HCT116 (cell line): ENCODE data around the gene FAM98C. TPM values are rescaled to one million over a fixed set of nuclear protein-coding genes. Genes with fewer than 3 reads are reported as not detected.
"Not testable (repeated sequence)": the region's sequence is repeated elsewhere in the genome, so short reads cannot be mapped to it uniquely, and the experiment has no call there.

Source experiments
- ATAC-seq: fragments of 200-7000 bp; cut with Tn5 transposase; 2 replicates; pipeline ENCODE4 v1.9.1; 2020; ENCODE audit warnings: mild to moderate bottlenecking, moderate library complexity
- BruUV-seq: library from RNA; stranded (reverse); fragments of 400-500 nt; replicated peaks from 2 replicates; lab custom pipeline; 2021; lab: Mats Ljungman, UMichigan
- CTCF ChIA-PET: fragments of 300-600 bp; sonication (Branson Sonifier 250); formaldehyde crosslinking; loops from one replicate; lab custom pipeline; 2021; ENCODE audit warnings: antibody characterized with exemption; lab: Charles Lee
- POLR2A ChIA-PET: fragments of 300-600, 350-600 bp; sonication (Branson Sonifier 250); formaldehyde crosslinking; loops from one replicate; lab custom pipeline; 2021; ENCODE audit warnings: antibody characterized with exemption; lab: Charles Lee
- RAD21 ChIA-PET, 2 experiments: fragments of 300-600 bp; sonication (Branson Sonifier 250); formaldehyde crosslinking; loops; one replicate each; lab custom pipeline; 2023; ENCODE audit warnings: low total read pairs in 2 of 2; ENCODE audit not compliant: uncharacterized antibody in 2 of 2, unreplicated experiment in 2 of 2, low non-redundant PET in 1 of 2; lab: Charles Lee
- DNase-seq: peaks from one replicate; pipeline ENCODE4 v3.0.0-alpha.2; 2010; ENCODE audit warnings: low read depth, low spot score
- H2AFZ ChIP-seq: fragments of 200-600 bp; shearing (Covaris generic), sonication (generic); 2 replicates; pipeline ENCODE4 v1.6.1; 2017; ENCODE audit warnings: low read depth, mixed run types, mixed read lengths, antibody characterized with exemption, low read length; ENCODE audit not compliant: poor library complexity, severe bottlenecking
- H3K27ac ChIP-seq: 2 replicates; pipeline ENCODE4 v1.5.1; 2012; ENCODE audit warnings: low read depth, low read length
- H3K27me3 ChIP-seq: fragments of 200-600 bp; sonication (generic); 2 replicates; pipeline ENCODE4 v1.6.1; 2016; ENCODE audit warnings: mixed run types, low read length, mixed read lengths; ENCODE audit not compliant: insufficient read depth
- H3K36me3 ChIP-seq, 2 experiments: fragments of 200-500 bp in 1 of 2; fragments of 200-600 bp in 1 of 2; sonication (Bioruptor generic) in 1 of 2; sonication (generic) in 1 of 2; 2 replicates each; pipeline versions ENCODE4 v1.5.1 to v1.6.1; 2014 to 2016; ENCODE audit warnings: low read length in 2 of 2, inconsistent platforms in 1 of 2, mixed read lengths in 1 of 2, mixed run types in 1 of 2; ENCODE audit not compliant: insufficient read depth in 2 of 2, control insufficient read depth in 1 of 2
- H3K4me1 ChIP-seq, 2 experiments: fragments of 200-600 bp in 1 of 2; sonication (generic) in 1 of 2; 2 replicates each; pipeline versions ENCODE4 v1.5.1 to v1.6.1; 2012 to 2017; ENCODE audit warnings: low read length in 2 of 2, inconsistent platforms in 1 of 2, mild to moderate bottlenecking in 1 of 2, mixed read lengths in 1 of 2, mixed run types in 1 of 2, moderate library complexity in 1 of 2; ENCODE audit not compliant: insufficient read depth in 2 of 2, control insufficient read depth in 1 of 2
- H3K4me2 ChIP-seq: fragments of 200-600 bp; sonication (generic); 2 replicates; pipeline ENCODE4 v1.6.1; 2017; ENCODE audit warnings: mixed run types, low read length, mixed read lengths
- H3K4me3 ChIP-seq, 2 experiments: fragments of 200-600 bp in 1 of 2; sonication (generic) in 1 of 2; replicated peaks in 1 of 2; 2 replicates each; pipeline ENCODE4 v1.5.1; 2011 to 2016; ENCODE audit warnings: low read length in 2 of 2, control low read depth in 1 of 2, low read depth in 1 of 2, mild to moderate bottlenecking in 1 of 2, mixed read lengths in 1 of 2, mixed run types in 1 of 2
- H3K79me2 ChIP-seq: fragments of 200-600 bp; sonication (generic); 2 replicates; pipeline ENCODE4 v1.6.1; 2017; ENCODE audit warnings: mild to moderate bottlenecking, mixed run types, low read length, moderate library complexity, mixed read lengths; ENCODE audit not compliant: insufficient read depth
- H3K9ac ChIP-seq: fragments of 200-600 bp; sonication (generic); 2 replicates; pipeline ENCODE4 v1.6.1; 2016; ENCODE audit warnings: low read length, mixed read lengths
- H3K9me2 ChIP-seq: fragments of 200-600 bp; sonication (generic), shearing (Covaris generic); 2 replicates; pipeline ENCODE4 v1.6.1; 2017; ENCODE audit warnings: mixed run types, mild to moderate bottlenecking, moderate library complexity; ENCODE audit not compliant: insufficient read depth
- H3K9me3 ChIP-seq, 2 experiments: fragments of 200-500 bp in 1 of 2; fragments of 200-600 bp in 1 of 2; sonication (Bioruptor generic) in 1 of 2; sonication (generic) in 1 of 2; 2 replicates each; pipeline ENCODE4 v1.6.1; 2014 to 2017; ENCODE audit warnings: low read length in 2 of 2, mixed read lengths in 2 of 2, inconsistent platforms in 1 of 2, low read depth in 1 of 2, mild to moderate bottlenecking in 1 of 2, mixed run types in 1 of 2, moderate library complexity in 1 of 2; ENCODE audit not compliant: control insufficient read depth in 1 of 2, insufficient read depth in 1 of 2
- H4K20me1 ChIP-seq: fragments of 200-600 bp; sonication (generic), shearing (Covaris generic); 2 replicates; pipeline ENCODE4 v1.6.1; 2017; ENCODE audit warnings: mixed run types, mild to moderate bottlenecking, moderate library complexity; ENCODE audit not compliant: insufficient read depth
- ZNF274 ChIP-seq: fragments of 200-500 bp; sonication (Bioruptor generic); IDR thresholded peaks from 2 replicates; pipeline ENCODE4 v1.6.1; 2014; ENCODE audit warnings: mild to moderate bottlenecking, low read depth, low read length, inconsistent platforms
- intact Hi-C: fragments of 100-400 bp; cut with micrococcal nuclease; formaldehyde crosslinking; loops from 2 replicates; pipeline ENCODE4 v1.10.0; 2022
- total RNA-seq: library from RNA; stranded (reverse); gene quantifications from one replicate; pipeline ENCODE4 v1.2.1, GENCODE V29; 2021; ENCODE audit not compliant: unreplicated experiment

Gene FAM98C
- total RNA-seq, 1 experiment from 2014 or later = 33.8 TPM

GRCh38 chr19:38409631-38410133 is 6.8 kb downstream of the FAM98C start:
- no peak overlapping the region for H2AFZ ChIP-seq
- no peaks in the 10 kb centered on the region for H3K9me2 ChIP-seq
- ChIA-PET CTCF (no interaction called here), POLR2A (no interaction called here), RAD21 (interaction anchor here in 1 of 2 experiments (0.5 kb wide), 1 partner anchor 147 kb away, joined by 6 read pairs; no protein-coding TSS in a partner anchor)
- no peak overlapping the region for H3K9ac ChIP-seq
- H3K9me3 ChIP-seq = no peaks in the 10 kb centered on the region
- H3K4me1 ChIP-seq = peaks cover 2 to 12% of the 10 kb centered on the region in 2 experiments; a peak in 3 of 4 replicates
- H3K27me3 ChIP-seq = no peaks in the 10 kb centered on the region
- DNase-seq (no peak), ATAC-seq (no peak)
- H3K27ac ChIP-seq = no peak overlapping the region
- BruUV-seq = no TSS peak
- intact Hi-C loops = loop anchor here (10.0 kb wide), 1 partner anchor 105 kb away; no protein-coding TSS in a partner anchor
- no peak overlapping the region for H3K4me2 ChIP-seq
- no peak for TF ChIP-seq ZNF274
- peaks cover 9% of the 10 kb centered on the region in 2 experiments; a peak in 2 of 4 replicates for H3K36me3 ChIP-seq
- H4K20me1 ChIP-seq = no peaks in the 10 kb centered on the region
- no peaks in the 10 kb centered on the region for H3K79me2 ChIP-seq
- no peak overlapping the region for H3K4me3 ChIP-seq

GRCh38 chr19:38410407-38410806 is 7.5 kb downstream of the FAM98C start:
- POLR2A ChIA-PET = interaction anchor here (0.8 kb wide), 1 partner anchor 10 kb away, joined by 4 read pairs; no protein-coding TSS in a partner anchor
- peaks cover 2 to 12% of the 10 kb centered on the region in 2 experiments; a peak in 3 of 4 replicates for H3K4me1 ChIP-seq
- H3K36me3 ChIP-seq, H3K27me3 ChIP-seq, H3K27ac ChIP-seq, H3K4me3 ChIP-seq, H3K9ac ChIP-seq, H2AFZ ChIP-seq, H3K79me2 ChIP-seq, CTCF ChIA-PET, H3K9me3 ChIP-seq, BruUV-seq, DNase-seq, H3K4me2 ChIP-seq, H3K9me2 ChIP-seq, intact Hi-C loops, H4K20me1 ChIP-seq, ATAC-seq, RAD21 ChIA-PET: not testable (repeated sequence)
